OCI-LY1 (cell line): ENCODE results near the gene MYLK4.

ENCODE experiments used
- H2AFZ ChIP-seq: fragments of 200-600 bp; sonication (generic), shearing (Covaris generic); 2 replicates; pipeline ENCODE4 v1.6.0; 2014; ENCODE audit warnings: antibody characterized with exemption, mild to moderate bottlenecking, low read length
- H3F3A ChIP-seq: fragments of 200-600 bp; sonication (generic), shearing (Covaris generic); 2 replicates; pipeline ENCODE4 v1.6.0; 2014; ENCODE audit warnings: mild to moderate bottlenecking, antibody characterized with exemption, low read length, moderate library complexity; ENCODE audit not compliant: insufficient read depth
- H3K27ac ChIP-seq: fragments of 200-600 bp; sonication (generic); 2 replicates; pipeline ENCODE4 v1.5.1; 2014; ENCODE audit warnings: low read length, mixed run types, mild to moderate bottlenecking, low read depth; ENCODE audit not compliant: poor library complexity, severe bottlenecking
- H3K27me3 ChIP-seq: fragments of 200-600 bp; sonication (generic); 2 replicates; pipeline ENCODE4 v1.6.0; 2014; ENCODE audit warnings: antibody characterized with exemption, mild to moderate bottlenecking, low read length, moderate library complexity; ENCODE audit not compliant: insufficient read depth
- H3K36me3 ChIP-seq: fragments of 200-600 bp; sonication (generic); 2 replicates; pipeline ENCODE4 v1.6.1; 2014; ENCODE audit warnings: mild to moderate bottlenecking, antibody characterized with exemption, low read length, moderate library complexity, mixed read lengths; ENCODE audit not compliant: insufficient read depth
- H3K4me1 ChIP-seq: fragments of 200-600 bp; sonication (generic); 2 replicates; pipeline ENCODE4 v1.5.1; 2014; ENCODE audit warnings: mild to moderate bottlenecking, low read length, moderate library complexity; ENCODE audit not compliant: insufficient read depth, severe bottlenecking
- H3K4me2 ChIP-seq: fragments of 200-600 bp; sonication (generic), shearing (Covaris generic); 2 replicates; pipeline ENCODE4 v1.6.1; 2014; ENCODE audit warnings: low read length
- H3K4me3 ChIP-seq: fragments of 200-600 bp; sonication (generic); 2 replicates; pipeline ENCODE4 v1.5.1; 2014; ENCODE audit warnings: low read length, low read depth, mild to moderate bottlenecking, mixed read lengths; ENCODE audit not compliant: poor library complexity, severe bottlenecking
- H3K79me2 ChIP-seq: fragments of 200-600 bp; shearing (Covaris generic); 2 replicates; pipeline ENCODE4 v1.6.1; 2016; ENCODE audit warnings: mixed run types, low read length, mixed read lengths; ENCODE audit not compliant: insufficient read depth
- H3K9ac ChIP-seq: fragments of 200-600 bp; sonication (generic), shearing (Covaris generic); 2 replicates; pipeline ENCODE4 v1.6.1; 2014; ENCODE audit warnings: mild to moderate bottlenecking, low read length, mixed read lengths
- H3K9me2 ChIP-seq: fragments of 200-600 bp; sonication (generic), shearing (Covaris generic); 2 replicates; pipeline ENCODE4 v1.6.1; 2014; ENCODE audit warnings: low read depth, mild to moderate bottlenecking, low read length, mixed read lengths
- H3K9me3 ChIP-seq: fragments of 200-600 bp; shearing (Covaris generic); 2 replicates; pipeline ENCODE4 v1.6.1; 2014; ENCODE audit warnings: low read length, mixed read lengths
- H4K20me1 ChIP-seq: fragments of 200-600 bp; sonication (generic), shearing (Covaris generic); 2 replicates; pipeline ENCODE4 v1.6.0; 2016; ENCODE audit warnings: mild to moderate bottlenecking, low read length; ENCODE audit not compliant: insufficient read depth
- CTCF ChIP-seq: fragments of 200-600 bp; sonication (generic), shearing (Covaris generic); IDR thresholded peaks from 2 replicates; pipeline ENCODE4 v1.5.1; 2017; ENCODE audit warnings: mild to moderate bottlenecking, antibody characterized with exemption, low read length, moderate library complexity, mixed read lengths
- EZH2 ChIP-seq: fragments of 200-600 bp; sonication (generic), shearing (Covaris generic); IDR thresholded peaks from 2 replicates; pipeline ENCODE4 v1.8.0; 2017; ENCODE audit warnings: borderline replicate concordance, mixed run types, mild to moderate bottlenecking, antibody characterized with exemption, low read length, moderate library complexity, mixed read lengths

Gene MYLK4

GRCh38 chr6:2758980-2759379 is 8.3 kb upstream of the MYLK4 start:
- no peaks in the 10 kb centered on the region for H4K20me1 ChIP-seq
- no peaks in the 10 kb centered on the region for H3K36me3 ChIP-seq
- H3K9me3 ChIP-seq, result no peaks in the 10 kb centered on the region
- no peaks in the 10 kb centered on the region for H3K27me3 ChIP-seq
- H3K9ac ChIP-seq, result no peak overlapping the region
- H3K4me3 ChIP-seq, result no peak overlapping the region
- H3K9me2 ChIP-seq, result no peaks in the 10 kb centered on the region
- no peak overlapping the region for H3K4me2 ChIP-seq
- no peaks in the 10 kb centered on the region for H3K79me2 ChIP-seq
- no peak overlapping the region for H3K27ac ChIP-seq
- no peak for TF ChIP-seq EZH2
- TF ChIP-seq CTCF, result no peak
- no peaks in the 10 kb centered on the region for H3F3A ChIP-seq
- H3K4me1 ChIP-seq, result no peaks in the 10 kb centered on the region
- no peak overlapping the region for H2AFZ ChIP-seq

DNA sequence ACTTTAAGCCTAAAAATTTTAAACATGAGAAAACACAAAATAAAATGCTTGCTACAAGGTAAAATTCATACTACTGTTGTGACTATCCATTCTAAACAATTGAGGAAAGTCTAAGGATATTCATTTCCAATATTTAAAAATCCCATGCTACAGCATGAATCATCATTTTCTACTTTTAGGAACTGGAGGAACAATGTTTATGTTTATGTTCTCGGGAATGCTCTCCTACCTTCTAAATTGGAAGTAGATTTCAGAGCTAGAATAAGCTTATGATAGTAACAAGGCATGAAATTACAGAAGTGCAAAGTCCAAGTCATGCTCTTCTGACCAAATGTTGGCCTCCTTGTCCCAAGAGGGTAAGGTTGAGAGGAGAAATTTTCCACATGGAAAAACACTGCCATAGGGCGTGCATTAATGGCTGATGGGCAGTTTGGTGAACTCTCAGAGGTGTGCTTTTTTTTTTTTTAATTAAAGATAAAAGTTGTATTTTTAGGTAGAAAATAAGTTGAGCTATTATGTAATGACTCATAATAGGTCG is 6.0 kb upstream of the MYLK4 start:
- no peak overlapping the region for H3K9ac ChIP-seq
- H3K79me2 ChIP-seq, result no peaks in the 10 kb centered on the region
- H3K9me3 ChIP-seq, result no peaks in the 10 kb centered on the region
- no peaks in the 10 kb centered on the region for H3K9me2 ChIP-seq
- H2AFZ ChIP-seq, result no peak overlapping the region
- TF ChIP-seq CTCF (no peak), EZH2 (no peak)
- no peaks in the 10 kb centered on the region for H4K20me1 ChIP-seq
- H3K36me3 ChIP-seq, result no peaks in the 10 kb centered on the region
- no peaks in the 10 kb centered on the region for H3K27me3 ChIP-seq
- H3F3A ChIP-seq, result no peaks in the 10 kb centered on the region
- no peak overlapping the region for H3K4me2 ChIP-seq
- no peak overlapping the region for H3K4me3 ChIP-seq
- no peaks in the 10 kb centered on the region for H3K4me1 ChIP-seq
- H3K27ac ChIP-seq, result no peak overlapping the region

DNA sequence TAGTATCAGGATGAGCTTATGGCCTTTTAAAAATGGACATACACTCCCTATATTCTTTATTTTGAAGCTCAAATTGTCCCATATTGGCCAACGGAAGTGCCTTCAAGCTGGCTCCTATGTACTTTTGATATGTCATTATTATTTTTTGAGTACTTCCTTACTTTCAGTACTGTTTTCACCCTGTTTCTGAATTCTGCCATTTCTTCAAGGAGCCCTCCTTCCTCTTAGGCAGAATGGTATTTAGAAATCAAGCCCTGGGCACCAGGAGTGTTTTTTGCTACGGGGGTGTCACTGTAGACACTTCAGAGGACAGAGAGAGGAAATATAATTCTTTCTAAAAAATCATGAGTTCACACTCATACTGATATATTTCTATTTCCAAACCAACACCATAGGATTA is 5.5 kb upstream of the MYLK4 start:
- H3K9me3 ChIP-seq, result no peaks in the 10 kb centered on the region
- no peaks in the 10 kb centered on the region for H3F3A ChIP-seq
- H3K36me3 ChIP-seq, result no peaks in the 10 kb centered on the region
- H4K20me1 ChIP-seq, result no peaks in the 10 kb centered on the region
- no peak for TF ChIP-seq EZH2
- TF ChIP-seq CTCF, result no peak
- H3K27ac ChIP-seq, result no peak overlapping the region
- H3K4me3 ChIP-seq, result no peak overlapping the region
- H3K4me1 ChIP-seq, result no peaks in the 10 kb centered on the region
- H2AFZ ChIP-seq, result no peak overlapping the region
- H3K9me2 ChIP-seq, result no peaks in the 10 kb centered on the region
- no peak overlapping the region for H3K4me2 ChIP-seq
- no peaks in the 10 kb centered on the region for H3K27me3 ChIP-seq
- no peaks in the 10 kb centered on the region for H3K79me2 ChIP-seq
- H3K9ac ChIP-seq, result no peak overlapping the region
